ENCODE measurements around the gene SCEL.
"Not testable (repeated sequence)": the region's sequence is repeated elsewhere in the genome, so short reads cannot be mapped to it uniquely, and the experiment has no call there.

SCEL gene

GRCh38 chr13:77508959-77509620, 26.4 kb upstream of the SCEL start:
- H3K27ac ChIP-seq (ENCODE audit: low read length) = no peak overlapping the region
- H3K9ac ChIP-seq (ENCODE audit: low read length in 2 of 2) = no peak overlapping the region

GRCh38 chr13:77510156-77510555, 25.4 kb upstream of the SCEL start:
- Histone ChIP-seq H3K9me3 (ENCODE audit: control insufficient read depth in 2 of 2, low read length in 2 of 2) (no peaks in the 10 kb centered on the region), H3K9ac (ENCODE audit: low read length in 2 of 2) (no peak overlapping the region), H3K4me3 (ENCODE audit: low read length in 2 of 2) (no peak overlapping the region), H3K4me1 (ENCODE audit: control insufficient read depth, insufficient read depth, low read length) (no peaks in the 10 kb centered on the region), H3K27me3 (ENCODE audit: control insufficient read depth in 1 of 2, insufficient read depth in 2 of 2, low read length in 2 of 2) (no peaks in the 10 kb centered on the region), H3K27ac (ENCODE audit: low read length) (no peak overlapping the region), H3K36me3 (ENCODE audit: control insufficient read depth in 2 of 2, insufficient read depth in 2 of 2, low read length in 2 of 2) (no peaks in the 10 kb centered on the region)

More at GRCh38 chr13:77508959-77509620, 26.4 kb upstream of the SCEL start:
- Histone ChIP-seq H3K27me3 (ENCODE audit: control insufficient read depth in 1 of 2, insufficient read depth in 2 of 2, low read length in 2 of 2) (no peaks in the 10 kb centered on the region), H3K4me1 (ENCODE audit: control insufficient read depth, insufficient read depth, low read length) (no peaks in the 10 kb centered on the region), H3K9me3 (ENCODE audit: control insufficient read depth in 2 of 2, low read length in 2 of 2) (no peaks in the 10 kb centered on the region), H3K36me3 (ENCODE audit: control insufficient read depth in 2 of 2, insufficient read depth in 2 of 2, low read length in 2 of 2) (no peaks in the 10 kb centered on the region), H3K4me3 (ENCODE audit: low read length in 2 of 2) (no peak overlapping the region)

GRCh38 chr13:77511552-77511951, 24.0 kb upstream of the SCEL start:
- no peaks in the 10 kb centered on the region for H3K4me1 ChIP-seq (ENCODE audit: control insufficient read depth, insufficient read depth, low read length)
- no peak overlapping the region for H3K4me3 ChIP-seq (ENCODE audit: low read length in 2 of 2)
- H3K9ac ChIP-seq (ENCODE audit: low read length in 2 of 2) = no peak overlapping the region
- no peak overlapping the region for H3K27ac ChIP-seq (ENCODE audit: low read length)
- H3K27me3 ChIP-seq (ENCODE audit: control insufficient read depth in 1 of 2, insufficient read depth in 2 of 2, low read length in 2 of 2) = no peaks in the 10 kb centered on the region
- H3K9me3 ChIP-seq (ENCODE audit: control insufficient read depth in 2 of 2, low read length in 2 of 2) = no peaks in the 10 kb centered on the region
- H3K36me3 ChIP-seq (ENCODE audit: control insufficient read depth in 2 of 2, insufficient read depth in 2 of 2, low read length in 2 of 2) = no peaks in the 10 kb centered on the region

- Histone ChIP-seq H3K9ac (ENCODE audit: low read length in 2 of 2) (no peak overlapping the region), H3K4me1 (ENCODE audit: control insufficient read depth, insufficient read depth, low read length) (no peaks in the 10 kb centered on the region), H3K27me3 (ENCODE audit: control insufficient read depth in 1 of 2, insufficient read depth in 2 of 2, low read length in 2 of 2) (no peaks in the 10 kb centered on the region), H3K4me3 (ENCODE audit: low read length in 2 of 2) (no peak overlapping the region), H3K27ac (ENCODE audit: low read length) (no peak overlapping the region), H3K36me3 (ENCODE audit: control insufficient read depth in 2 of 2, insufficient read depth in 2 of 2, low read length in 2 of 2) (no peaks in the 10 kb centered on the region), H3K9me3 (ENCODE audit: control insufficient read depth in 2 of 2, low read length in 2 of 2) (no peaks in the 10 kb centered on the region)
These were observed 21.7 kb upstream of the SCEL start for GRCh38 chr13:77513719-77514335.

GRCh38 chr13:77514336-77514726, 21.2 kb upstream of the SCEL start:
- H3K4me3 ChIP-seq (ENCODE audit: low read length in 2 of 2) = no peak overlapping the region
- H3K27ac ChIP-seq (ENCODE audit: low read length) = no peak overlapping the region
- no peak overlapping the region for H3K9ac ChIP-seq (ENCODE audit: low read length in 2 of 2)
- H3K9me3 ChIP-seq (ENCODE audit: control insufficient read depth in 2 of 2, low read length in 2 of 2) = no peaks in the 10 kb centered on the region
- H3K36me3 ChIP-seq (ENCODE audit: control insufficient read depth in 2 of 2, insufficient read depth in 2 of 2, low read length in 2 of 2) = no peaks in the 10 kb centered on the region
- no peaks in the 10 kb centered on the region for H3K27me3 ChIP-seq (ENCODE audit: control insufficient read depth in 1 of 2, insufficient read depth in 2 of 2, low read length in 2 of 2)
- no peaks in the 10 kb centered on the region for H3K4me1 ChIP-seq (ENCODE audit: control insufficient read depth, insufficient read depth, low read length)

- H3K36me3 ChIP-seq (ENCODE audit: control insufficient read depth in 2 of 2, insufficient read depth in 2 of 2, low read length in 2 of 2) = no peaks in the 10 kb centered on the region
- H3K4me1 ChIP-seq (ENCODE audit: control insufficient read depth, insufficient read depth, low read length) = no peaks in the 10 kb centered on the region
- no peak overlapping the region for H3K4me3 ChIP-seq (ENCODE audit: low read length in 2 of 2)
- H3K27me3 ChIP-seq (ENCODE audit: control insufficient read depth in 1 of 2, insufficient read depth in 2 of 2, low read length in 2 of 2) = no peaks in the 10 kb centered on the region
- no peak overlapping the region for H3K27ac ChIP-seq (ENCODE audit: low read length)
- H3K9me3 ChIP-seq (ENCODE audit: control insufficient read depth in 2 of 2, low read length in 2 of 2) = no peaks in the 10 kb centered on the region
- H3K9ac ChIP-seq (ENCODE audit: low read length in 2 of 2) = no peak overlapping the region
These were observed 19.7 kb upstream of the SCEL start for GRCh38 chr13:77515785-77516184.

- Histone ChIP-seq H3K9me3 (ENCODE audit: control insufficient read depth in 2 of 2, low read length in 2 of 2) (no peaks in the 10 kb centered on the region), H3K27me3 (ENCODE audit: control insufficient read depth in 1 of 2, insufficient read depth in 2 of 2, low read length in 2 of 2) (no peaks in the 10 kb centered on the region), H3K36me3 (ENCODE audit: control insufficient read depth in 2 of 2, insufficient read depth in 2 of 2, low read length in 2 of 2) (no peaks in the 10 kb centered on the region), H3K27ac (ENCODE audit: low read length) (no peak overlapping the region), H3K9ac (ENCODE audit: low read length in 2 of 2) (no peak overlapping the region), H3K4me3 (ENCODE audit: low read length in 2 of 2) (no peak overlapping the region), H3K4me1 (ENCODE audit: control insufficient read depth, insufficient read depth, low read length) (no peaks in the 10 kb centered on the region)
These were observed 19.1 kb upstream of the SCEL start for GRCh38 chr13:77516342-77516789.

GRCh38 chr13:77518266-77518665, 17.2 kb upstream of the SCEL start:
- Histone ChIP-seq H3K27me3 (ENCODE audit: control insufficient read depth in 1 of 2, insufficient read depth in 2 of 2, low read length in 2 of 2) (no peaks in the 10 kb centered on the region), H3K27ac (ENCODE audit: low read length) (no peak overlapping the region), H3K4me1 (ENCODE audit: control insufficient read depth, insufficient read depth, low read length) (no peaks in the 10 kb centered on the region), H3K36me3 (ENCODE audit: control insufficient read depth in 2 of 2, insufficient read depth in 2 of 2, low read length in 2 of 2) (no peaks in the 10 kb centered on the region), H3K9ac (ENCODE audit: low read length in 2 of 2) (no peak overlapping the region), H3K4me3 (ENCODE audit: low read length in 2 of 2) (no peak overlapping the region), H3K9me3 (ENCODE audit: control insufficient read depth in 2 of 2, low read length in 2 of 2) (no peaks in the 10 kb centered on the region)

GRCh38 chr13:77519396-77519795, 16.1 kb upstream of the SCEL start:
- H3K9ac ChIP-seq (ENCODE audit: low read length in 2 of 2); H3K9me3 ChIP-seq (ENCODE audit: control insufficient read depth in 2 of 2, low read length in 2 of 2): not testable (repeated sequence)

GRCh38 chr13:77519808-77520207, 15.7 kb upstream of the SCEL start:
- H3K9ac ChIP-seq (ENCODE audit: low read length in 2 of 2) = no peak overlapping the region
- H3K9me3 ChIP-seq (ENCODE audit: control insufficient read depth in 2 of 2, low read length in 2 of 2) = no peaks in the 10 kb centered on the region
- H3K27me3 ChIP-seq (ENCODE audit: control insufficient read depth in 1 of 2, insufficient read depth in 2 of 2, low read length in 2 of 2) = no peaks in the 10 kb centered on the region
- no peaks in the 10 kb centered on the region for H3K4me1 ChIP-seq (ENCODE audit: control insufficient read depth, insufficient read depth, low read length)
- H3K27ac ChIP-seq (ENCODE audit: low read length) = no peak overlapping the region
- H3K4me3 ChIP-seq (ENCODE audit: low read length in 2 of 2) = no peak overlapping the region
- no peaks in the 10 kb centered on the region for H3K36me3 ChIP-seq (ENCODE audit: control insufficient read depth in 2 of 2, insufficient read depth in 2 of 2, low read length in 2 of 2)

More at GRCh38 chr13:77519396-77519795, 16.1 kb upstream of the SCEL start:
- H3K27ac ChIP-seq (ENCODE audit: low read length); H3K27me3 ChIP-seq (ENCODE audit: control insufficient read depth in 1 of 2, insufficient read depth in 2 of 2, low read length in 2 of 2); H3K4me1 ChIP-seq (ENCODE audit: control insufficient read depth, insufficient read depth, low read length); H3K4me3 ChIP-seq (ENCODE audit: low read length in 2 of 2); H3K36me3 ChIP-seq (ENCODE audit: control insufficient read depth in 2 of 2, insufficient read depth in 2 of 2, low read length in 2 of 2): not testable (repeated sequence)

- Histone ChIP-seq H3K4me1 (ENCODE audit: control insufficient read depth, insufficient read depth, low read length) (no peaks in the 10 kb centered on the region), H3K36me3 (ENCODE audit: control insufficient read depth in 2 of 2, insufficient read depth in 2 of 2, low read length in 2 of 2) (no peaks in the 10 kb centered on the region), H3K9me3 (ENCODE audit: control insufficient read depth in 2 of 2, low read length in 2 of 2) (no peaks in the 10 kb centered on the region), H3K4me3 (ENCODE audit: low read length in 2 of 2) (no peak overlapping the region), H3K27me3 (ENCODE audit: control insufficient read depth in 1 of 2, insufficient read depth in 2 of 2, low read length in 2 of 2) (no peaks in the 10 kb centered on the region), H3K27ac (ENCODE audit: low read length) (no peak overlapping the region), H3K9ac (ENCODE audit: low read length in 2 of 2) (no peak overlapping the region)
These were observed 14.3 kb upstream of the SCEL start for GRCh38 chr13:77521194-77521593.
